GM12865 (cell line): ENCODE data around the gene BBS12.
A peak's percentile ranks its signal among the peaks of the same experiment; 100 is the strongest.

Source experiments
- DNase-seq: peaks from one replicate; pipeline ENCODE4 v3.0.0; 2010; ENCODE audit warnings: low read depth
- H3K4me3 ChIP-seq: 2 replicates; pipeline ENCODE4 v1.5.1; 2011; ENCODE audit warnings: mild to moderate bottlenecking, low read depth, low read length, control low read depth
- TF ChIP-seq, protein P1 (sequence below): IDR thresholded peaks from 2 replicates; pipeline ENCODE4 v1.5.1; 2011; ENCODE audit warnings: low read length, control low read depth, low read depth, inconsistent platforms; ENCODE audit not compliant: insufficient read depth; ENCODE audit errors: missing control alignments

Gene BBS12

DNA sequence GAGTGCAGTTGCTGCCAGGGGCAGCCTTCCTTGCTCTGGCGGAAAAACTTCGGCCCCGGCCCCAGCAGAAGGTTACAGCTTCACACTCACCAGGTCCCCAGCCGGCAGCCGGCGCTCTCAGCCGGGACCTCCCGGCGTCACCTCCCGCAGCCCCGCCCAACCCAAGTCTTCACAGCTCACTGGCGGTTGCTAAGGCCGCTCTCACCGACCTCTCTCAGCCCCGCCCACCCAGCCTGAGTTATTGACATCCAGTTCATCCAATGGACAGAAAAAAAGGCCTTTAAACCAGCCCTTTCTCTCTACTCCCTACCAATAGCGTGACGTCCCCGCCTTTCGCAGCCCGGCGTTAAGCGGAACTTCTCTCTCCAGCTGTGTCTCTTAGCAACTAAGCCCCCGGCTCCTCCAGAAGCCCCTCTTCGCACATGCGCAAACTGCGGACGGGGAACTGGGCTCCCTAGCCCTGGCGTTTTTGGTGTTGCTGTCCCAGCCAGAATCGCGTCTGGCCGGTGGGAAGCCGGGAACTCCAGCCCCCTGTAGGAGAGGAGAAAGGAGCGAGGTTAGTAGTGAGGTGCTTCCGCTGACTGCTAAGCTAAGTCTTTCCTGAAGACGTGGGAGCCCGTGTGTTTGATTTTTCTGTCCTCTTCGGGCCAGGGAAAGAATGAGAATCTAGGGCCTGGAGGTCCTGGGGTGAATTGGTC lies at the start of gene BBS12:
Gene BBS12, plus strand, starts transcription at position 376 of the 698 bp plus-strand sequence. CDS start 9,189 bp downstream, outside the sequence.
- peak; percentile 99 for DNase-seq
- peak within 1 kb of the TSS; percentile 76 for H3K4me3 ChIP-seq
- TF ChIP-seq, protein P1, sequence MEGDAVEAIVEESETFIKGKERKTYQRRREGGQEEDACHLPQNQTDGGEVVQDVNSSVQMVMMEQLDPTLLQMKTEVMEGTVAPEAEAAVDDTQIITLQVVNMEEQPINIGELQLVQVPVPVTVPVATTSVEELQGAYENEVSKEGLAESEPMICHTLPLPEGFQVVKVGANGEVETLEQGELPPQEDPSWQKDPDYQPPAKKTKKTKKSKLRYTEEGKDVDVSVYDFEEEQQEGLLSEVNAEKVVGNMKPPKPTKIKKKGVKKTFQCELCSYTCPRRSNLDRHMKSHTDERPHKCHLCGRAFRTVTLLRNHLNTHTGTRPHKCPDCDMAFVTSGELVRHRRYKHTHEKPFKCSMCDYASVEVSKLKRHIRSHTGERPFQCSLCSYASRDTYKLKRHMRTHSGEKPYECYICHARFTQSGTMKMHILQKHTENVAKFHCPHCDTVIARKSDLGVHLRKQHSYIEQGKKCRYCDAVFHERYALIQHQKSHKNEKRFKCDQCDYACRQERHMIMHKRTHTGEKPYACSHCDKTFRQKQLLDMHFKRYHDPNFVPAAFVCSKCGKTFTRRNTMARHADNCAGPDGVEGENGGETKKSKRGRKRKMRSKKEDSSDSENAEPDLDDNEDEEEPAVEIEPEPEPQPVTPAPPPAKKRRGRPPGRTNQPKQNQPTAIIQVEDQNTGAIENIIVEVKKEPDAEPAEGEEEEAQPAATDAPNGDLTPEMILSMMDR = peak; percentile 52

DNA sequence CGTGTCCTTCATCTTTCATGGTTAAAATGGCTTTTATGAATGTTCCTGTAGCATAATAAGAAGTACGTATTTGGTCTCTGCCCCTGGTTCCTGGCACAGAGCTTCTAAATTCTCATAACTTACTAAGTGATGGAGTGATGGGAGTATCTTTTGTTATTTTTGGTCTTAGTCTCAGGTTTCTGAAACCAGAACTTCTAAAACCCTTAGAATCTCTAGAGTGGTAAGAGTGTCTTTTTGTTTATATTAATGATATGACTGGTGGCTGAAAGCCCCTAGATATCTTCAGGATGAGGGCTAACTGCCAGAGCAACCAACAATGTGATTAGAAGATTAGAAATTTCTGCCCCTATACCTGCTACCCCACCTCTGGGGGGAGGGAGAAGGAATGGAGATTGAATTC lies 45.8 kb upstream of the BBS12 start:
- DNase-seq = peak; percentile 16
- TF ChIP-seq, protein P1 = no peak
- no peak overlapping the region for H3K4me3 ChIP-seq

DNA sequence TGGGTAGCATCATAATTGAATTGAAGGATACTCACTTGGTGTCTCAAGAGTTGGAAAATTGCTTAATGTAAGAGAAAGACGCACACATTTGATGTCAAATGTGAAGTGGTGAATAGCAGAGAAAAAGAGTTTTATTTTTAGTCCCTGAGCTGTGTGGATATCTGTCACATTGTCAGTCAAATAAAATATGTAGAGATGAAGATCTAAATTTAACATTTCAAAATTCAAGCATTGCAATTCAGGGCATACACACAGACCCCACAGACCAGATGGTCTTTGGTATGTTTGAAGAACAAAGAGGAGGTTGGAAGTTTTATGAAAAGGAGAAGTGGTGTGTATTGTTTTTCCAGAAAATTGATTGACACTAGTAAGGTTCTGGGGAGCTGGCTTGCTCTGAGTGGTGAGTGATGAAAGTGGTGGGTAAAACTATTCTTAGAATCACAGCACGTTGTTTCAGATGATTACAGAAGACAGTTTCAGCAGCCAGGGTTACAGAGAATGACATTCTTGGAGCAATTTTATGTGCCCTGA lies 44.9 kb upstream of the BBS12 start:
- no peak overlapping the region for H3K4me3 ChIP-seq
- peak; percentile 42 for DNase-seq
- TF ChIP-seq, protein P1 = no peak

DNA sequence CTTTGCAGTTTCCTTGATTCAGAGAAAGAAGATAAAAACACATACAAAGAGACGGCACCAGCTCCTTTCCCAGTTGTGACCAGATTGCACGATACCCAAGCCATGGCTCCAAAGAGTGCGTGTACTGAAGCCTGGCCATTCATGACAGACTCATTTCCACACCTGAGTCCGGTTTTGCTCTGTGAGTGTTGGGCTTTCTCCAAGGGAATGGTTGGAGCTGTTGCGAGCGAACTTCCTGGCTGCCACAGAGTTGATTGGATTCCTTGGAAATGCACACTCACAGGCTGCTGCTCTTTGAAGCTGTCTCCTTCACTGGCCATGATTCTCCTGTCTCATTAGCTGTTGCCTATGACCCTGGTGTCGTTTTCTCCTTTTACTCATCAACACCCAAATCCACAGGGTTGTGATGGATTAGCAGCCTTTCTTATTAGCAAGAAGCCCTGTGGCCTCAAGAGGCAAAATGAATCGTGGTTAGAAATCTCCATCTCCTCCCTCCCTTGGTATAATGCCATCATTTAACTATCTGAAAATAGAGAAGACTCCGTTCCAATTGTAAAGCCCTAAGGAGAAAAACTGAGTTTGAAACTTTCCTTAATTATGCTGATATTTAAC lies 43.9 kb upstream of the BBS12 start:
- no peak for DNase-seq
- TF ChIP-seq, protein P1 = no peak
- no peak overlapping the region for H3K4me3 ChIP-seq

DNA sequence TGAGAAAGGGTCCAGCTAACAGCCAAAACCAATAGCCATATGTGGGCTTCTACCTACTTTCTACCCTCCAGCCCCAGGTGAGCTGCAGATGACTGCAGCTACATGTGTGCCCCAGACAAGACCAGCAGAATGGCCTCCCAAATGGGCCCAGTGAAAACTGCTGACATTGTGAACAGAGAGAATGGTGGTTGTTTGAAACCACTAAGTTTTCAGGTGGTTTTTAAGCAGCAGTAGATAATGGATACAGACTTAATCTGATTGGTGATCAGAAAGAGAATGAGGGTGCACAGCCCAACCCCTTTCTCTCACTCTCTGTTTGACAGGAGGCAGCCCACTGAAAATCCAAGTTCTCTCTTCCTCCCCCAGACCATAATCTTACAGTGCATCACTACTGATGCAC lies 42.5 kb upstream of the BBS12 start:
- DNase-seq = peak; percentile 76
- TF ChIP-seq, protein P1 = no peak
- no peak overlapping the region for H3K4me3 ChIP-seq

DNA sequence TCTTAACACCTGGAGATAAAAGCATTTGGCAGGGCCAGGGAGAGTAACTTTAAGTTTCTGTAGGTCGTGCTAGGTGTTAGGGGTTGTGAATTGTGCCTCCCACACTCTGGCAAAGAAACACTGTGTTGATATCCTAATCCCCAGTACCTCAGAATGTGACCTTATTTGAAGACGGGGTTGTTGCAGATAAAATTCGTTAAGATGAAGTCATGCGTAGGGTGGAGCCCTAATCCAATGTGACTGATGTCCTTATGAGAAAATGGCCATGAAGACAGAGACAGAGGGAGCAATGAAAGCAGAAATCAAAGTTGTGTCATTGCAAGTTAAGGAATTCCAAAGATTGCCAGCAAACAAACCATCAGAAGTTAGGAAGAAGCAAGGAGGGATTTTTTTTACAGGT lies 40.5 kb upstream of the BBS12 start:
- DNase-seq = no peak
- no peak overlapping the region for H3K4me3 ChIP-seq
- TF ChIP-seq, protein P1 = no peak
